Stimulated activated naive CD8-positive, alpha-beta T cell treated with anti-CD3 and anti-CD28 coated beads, Interleukin-15, amount 100 ng/mL, for 72 hours (primary cell): ENCODE results near the gene DGUOK.
A peak's percentile ranks its signal among the peaks of the same experiment; 100 is the strongest.
"Not testable (repeated sequence)": the region's sequence is repeated elsewhere in the genome, so short reads cannot be mapped to it uniquely, and the experiment has no call there.

ENCODE experiments used
- ATAC-seq: fragments of 150-1000 bp; cut with Tn5 transposase; 2 replicates; pipeline ENCODE4 v1.10.0; 2021; ENCODE audit warnings: mild to moderate bottlenecking, moderate library complexity
- DNase-seq, 2 donors: peaks; one replicate each; pipeline ENCODE4 v3.0.0; 2021 to 2022
- H3K27ac Mint-ChIP-seq, 2 donors: one replicate each; pipeline ENCODE4 v1.8.0; 2022; ENCODE audit warnings: mild to moderate bottlenecking in 2 of 2, mixed read lengths in 2 of 2, moderate library complexity in 2 of 2
- H3K27me3 Mint-ChIP-seq: one replicate; pipeline ENCODE4 v1.8.0; 2022; ENCODE audit warnings: mixed read lengths
- H3K4me1 Mint-ChIP-seq: one replicate; pipeline ENCODE4 v1.8.0; 2022; ENCODE audit warnings: mild to moderate bottlenecking, mixed read lengths
- H3K4me3 Mint-ChIP-seq, 2 donors: one replicate each; pipeline ENCODE4 v1.8.0; 2022; ENCODE audit warnings: mild to moderate bottlenecking in 2 of 2, mixed read lengths in 2 of 2, moderate library complexity in 1 of 2
- H3K9me3 Mint-ChIP-seq, 2 donors: one replicate each; pipeline ENCODE4 v1.8.0; 2022; ENCODE audit warnings: mixed read lengths in 2 of 2

The DGUOK gene

GRCh38 chr2:73925853-73926492 is 707 bp upstream of the DGUOK start:
- H3K4me1 Mint-ChIP-seq: peaks cover 66% of the 10 kb centered on the region
- ATAC-seq: no peak
- H3K9me3 Mint-ChIP-seq: no peaks in the 10 kb centered on the region
- H3K4me3 Mint-ChIP-seq: peak overlapping the region; percentile 34 to 70
- no peak for DNase-seq
- H3K27ac Mint-ChIP-seq: peak overlapping the region; percentile 7 to 32
- H3K27me3 Mint-ChIP-seq: no peaks in the 10 kb centered on the region

- H3K4me3 Mint-ChIP-seq: peak overlapping the region; percentile 70 to 88
- no peak for DNase-seq
- ATAC-seq: no peak
- H3K9me3 Mint-ChIP-seq: no peaks in the 10 kb centered on the region
- H3K27ac Mint-ChIP-seq: peak overlapping the region; percentile 95 to 97
- H3K4me1 Mint-ChIP-seq: peaks cover 66% of the 10 kb centered on the region
- no peaks in the 10 kb centered on the region for H3K27me3 Mint-ChIP-seq
Observed at GRCh38 chr2:73927344-73927743, 664 bp downstream of the DGUOK start.

DNA sequence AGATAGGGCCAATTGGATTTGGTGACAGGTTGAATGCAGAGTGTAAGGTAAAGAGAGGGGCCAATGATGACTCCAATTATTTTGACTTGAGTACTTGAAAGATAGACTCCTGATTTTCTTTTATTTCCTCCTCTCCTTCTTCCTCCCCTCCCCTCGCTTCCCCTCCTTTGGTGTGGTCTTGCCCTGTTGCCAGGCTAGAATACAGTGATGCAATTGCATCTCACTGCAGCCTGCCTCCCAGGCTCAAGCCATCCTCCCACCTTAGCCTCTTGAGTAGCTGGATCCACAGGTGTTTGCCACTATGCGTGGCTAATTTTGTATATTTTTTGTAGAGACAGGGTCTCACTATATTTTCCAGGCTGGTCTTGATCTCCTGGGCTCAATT is 2.3 kb downstream of the DGUOK start:
- no peaks in the 10 kb centered on the region for H3K27me3 Mint-ChIP-seq
- H3K9me3 Mint-ChIP-seq: no peaks in the 10 kb centered on the region

DNA sequence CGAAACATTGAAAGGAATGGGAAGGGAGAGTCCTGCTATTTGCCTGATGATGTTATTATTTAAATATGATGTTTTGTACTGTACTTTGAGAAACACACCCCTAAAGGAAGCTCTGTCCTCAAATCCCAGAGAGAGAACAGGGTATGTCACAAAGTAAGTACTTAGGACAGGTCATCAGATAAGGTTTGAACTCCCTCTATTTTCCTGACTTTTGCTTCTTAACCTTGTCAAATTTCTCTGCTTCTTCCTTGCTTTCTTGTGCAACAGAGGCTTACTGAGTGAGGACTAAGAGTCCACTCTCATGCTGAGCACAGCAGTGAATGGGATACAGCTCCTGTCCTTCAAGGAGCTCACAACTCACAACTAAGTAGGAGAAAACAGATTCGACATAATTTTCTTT is 3.7 kb downstream of the DGUOK start:
- H3K4me1 Mint-ChIP-seq: peaks cover 63% of the 10 kb centered on the region
- no peaks in the 10 kb centered on the region for H3K27me3 Mint-ChIP-seq
- H3K27ac Mint-ChIP-seq: no peak overlapping the region
- H3K4me3 Mint-ChIP-seq: no peak overlapping the region
- no peaks in the 10 kb centered on the region for H3K9me3 Mint-ChIP-seq
- DNase-seq (no peak), ATAC-seq (no peak)

More for the DNA sequence above, 2.3 kb downstream of the DGUOK start:
- no peak overlapping the region for H3K27ac Mint-ChIP-seq
- peaks cover 63% of the 10 kb centered on the region for H3K4me1 Mint-ChIP-seq
- H3K4me3 Mint-ChIP-seq: peak overlapping the region; percentile 69 to 85
- ATAC-seq (no peak), DNase-seq (no peak)

GRCh38 chr2:73931531-73932500 is 5.1 kb downstream of the DGUOK start:
- peak; percentile 98 for ATAC-seq

GRCh38 chr2:73933194-73933593 is 6.5 kb downstream of the DGUOK start:
- Mint-ChIP-seq H3K27me3 (no peaks in the 10 kb centered on the region), H3K27ac (no peak overlapping the region), H3K4me1 (peaks cover 75% of the 10 kb centered on the region), H3K4me3 (no peak overlapping the region), H3K9me3 (no peaks in the 10 kb centered on the region)
- ATAC-seq: no peak
- DNase-seq: no peak

More at GRCh38 chr2:73931531-73932500, 5.1 kb downstream of the DGUOK start:
- Mint-ChIP-seq H3K27me3 (no peaks in the 10 kb centered on the region), H3K9me3 (no peaks in the 10 kb centered on the region), H3K4me1 (peaks cover 68% of the 10 kb centered on the region), H3K27ac (peak overlapping the region; percentile 0 to 1), H3K4me3 (peak overlapping the region; percentile 46 to 58)
- peak in 1 of 2 donors; percentile 49 for DNase-seq

DNA sequence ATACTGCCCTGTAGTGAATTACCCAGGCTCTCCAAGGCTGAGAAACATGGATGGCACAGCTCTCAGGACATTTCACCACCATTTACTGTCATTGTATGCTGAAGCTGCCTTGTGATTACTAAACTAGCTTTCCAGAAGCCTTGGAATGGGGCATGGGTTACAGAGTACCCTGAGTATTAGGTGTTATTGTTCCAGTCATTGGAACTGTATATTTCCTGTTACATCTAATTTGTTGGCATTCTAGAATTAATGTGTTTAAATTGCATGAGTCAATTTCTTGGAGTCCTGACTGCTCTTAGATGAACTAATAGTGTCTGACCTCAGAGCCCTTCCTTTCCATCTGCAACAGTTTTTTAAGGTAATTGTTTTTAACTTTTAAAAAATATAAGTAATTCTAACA is 9.0 kb downstream of the DGUOK start:
- Mint-ChIP-seq H3K9me3 (no peaks in the 10 kb centered on the region), H3K4me3 (no peak overlapping the region), H3K27ac (no peak overlapping the region), H3K27me3 (no peaks in the 10 kb centered on the region), H3K4me1 (peaks cover 78% of the 10 kb centered on the region)
- no peak for ATAC-seq
- DNase-seq: no peak

DNA sequence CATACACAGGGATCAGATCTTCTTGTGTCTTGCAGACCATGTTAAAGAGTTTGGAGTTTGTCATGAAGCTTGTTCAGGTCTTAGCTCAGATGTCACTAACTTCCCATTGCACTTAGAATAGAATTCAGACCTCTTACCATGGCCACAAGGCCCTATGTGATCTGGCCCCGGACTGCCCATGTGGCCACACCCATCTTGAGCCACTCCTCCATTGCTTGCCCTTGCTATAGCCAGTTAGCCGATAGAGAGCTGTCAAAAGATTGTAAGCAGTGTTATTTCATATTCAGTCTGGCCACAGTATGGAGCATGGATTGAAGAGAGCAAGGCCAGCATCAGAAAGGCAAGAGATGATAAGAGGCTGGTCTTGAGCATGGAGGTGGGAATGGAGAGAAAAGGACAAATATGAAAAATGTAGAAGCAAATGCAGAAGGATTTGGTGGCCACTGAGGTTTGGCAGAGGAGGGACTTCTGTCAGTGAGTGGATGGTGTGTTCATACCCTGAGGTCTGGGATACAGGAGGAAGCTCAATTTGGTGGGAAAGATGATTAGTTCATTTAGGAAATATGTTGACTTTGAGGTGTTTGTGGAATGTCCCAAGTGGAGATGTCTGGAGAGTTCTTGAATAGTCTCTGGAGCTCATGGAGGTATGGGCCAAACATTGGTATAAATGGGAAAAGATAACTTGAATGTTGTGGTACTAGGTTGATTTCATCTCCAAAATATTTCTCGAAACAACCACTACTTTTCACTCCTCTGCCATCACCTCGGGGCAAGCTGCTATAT is 10.6 kb downstream of the DGUOK start:
- Mint-ChIP-seq H3K4me3 (no peak overlapping the region), H3K4me1 (peaks cover 78% of the 10 kb centered on the region), H3K27ac (peak overlapping the region in 1 of 2 donors; percentile 14), H3K9me3 (no peaks in the 10 kb centered on the region), H3K27me3 (no peaks in the 10 kb centered on the region)
- no peak for DNase-seq
- no peak for ATAC-seq

DNA sequence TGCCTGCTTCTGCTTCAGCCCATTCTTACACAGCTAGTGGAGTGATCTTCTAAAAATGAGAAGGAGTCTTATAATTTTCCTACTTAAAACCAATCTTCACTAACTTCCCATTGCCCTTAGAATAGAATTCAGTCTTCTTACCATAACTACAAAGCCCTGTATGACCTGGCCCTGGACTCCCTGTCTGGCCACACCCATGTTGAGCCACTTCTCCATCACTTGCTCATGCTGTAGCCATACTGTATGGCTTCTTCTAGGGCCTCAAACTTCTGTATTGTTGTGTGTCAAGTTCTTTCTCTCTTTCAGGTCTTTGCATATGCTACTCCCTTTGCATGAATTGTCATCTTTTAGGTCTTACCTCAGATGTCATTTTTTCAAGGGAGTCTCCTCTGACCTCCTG is 11.2 kb downstream of the DGUOK start:
- Mint-ChIP-seq H3K27me3 (no peaks in the 10 kb centered on the region), H3K4me3 (no peak overlapping the region), H3K27ac (peak overlapping the region in 1 of 2 donors; percentile 6), H3K4me1 (peaks cover 78% of the 10 kb centered on the region), H3K9me3 (no peaks in the 10 kb centered on the region)
- ATAC-seq: no peak
- DNase-seq: no peak

DNA sequence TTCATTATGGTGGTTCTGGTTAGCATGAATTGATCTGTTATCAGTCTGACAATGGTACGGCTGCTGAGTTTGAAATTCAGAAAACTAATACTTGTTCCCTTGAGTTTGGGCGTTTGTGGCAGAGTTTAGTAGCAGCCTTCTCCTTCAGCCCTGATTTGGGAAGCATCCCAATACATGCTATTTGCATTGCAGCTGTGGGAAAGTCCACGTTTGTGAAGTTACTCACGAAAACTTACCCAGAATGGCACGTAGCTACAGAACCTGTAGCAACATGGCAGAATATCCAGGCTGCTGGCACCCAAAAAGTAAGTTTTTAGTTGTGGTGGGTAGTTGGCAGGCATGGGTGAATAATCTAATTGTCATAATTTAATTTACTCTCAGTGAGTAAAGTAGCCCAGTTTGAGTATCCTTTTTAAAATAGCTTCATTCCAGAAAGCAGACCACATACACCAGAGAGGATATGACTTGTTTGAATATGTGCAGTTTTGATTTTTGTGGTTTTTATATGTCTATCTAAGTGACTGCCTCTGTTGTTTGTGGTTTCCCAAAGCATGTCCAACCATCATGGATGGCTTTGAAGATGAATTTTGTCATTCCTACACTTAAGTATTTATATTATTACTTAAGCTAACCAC is 12.2 kb downstream of the DGUOK start:
- Mint-ChIP-seq H3K27ac (peak overlapping the region in 1 of 2 donors; percentile 40), H3K9me3 (no peaks in the 10 kb centered on the region), H3K27me3 (no peaks in the 10 kb centered on the region), H3K4me1 (peaks cover 80% of the 10 kb centered on the region), H3K4me3 (peak overlapping the region in 1 of 2 donors; percentile 10)
- DNase-seq (no peak), ATAC-seq (peak; percentile 96)

DNA sequence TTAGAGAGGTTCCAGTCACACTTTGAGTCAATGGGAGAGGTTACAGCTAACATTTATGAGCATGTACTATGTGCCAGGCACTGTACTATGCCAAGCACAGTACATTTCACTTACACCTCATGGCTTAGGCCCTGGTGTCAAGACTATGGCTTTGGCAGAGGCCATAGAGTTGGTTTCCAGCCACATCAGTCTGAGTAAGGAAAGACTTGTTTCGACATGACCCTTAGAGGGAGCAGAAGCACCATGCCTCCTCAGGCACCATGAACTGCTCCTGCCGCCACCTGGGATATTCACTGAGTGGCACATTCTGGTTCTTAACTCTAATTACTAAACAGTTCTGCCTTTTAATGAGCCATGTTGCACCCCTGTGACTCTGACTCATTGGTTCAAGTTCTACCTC is 12.7 kb downstream of the DGUOK start:
- Mint-ChIP-seq H3K27ac (no peak overlapping the region), H3K4me1 (peaks cover 86% of the 10 kb centered on the region), H3K4me3 (peak overlapping the region in 1 of 2 donors; percentile 0), H3K9me3 (no peaks in the 10 kb centered on the region), H3K27me3 (no peaks in the 10 kb centered on the region)
- peak; percentile 78 for ATAC-seq
- DNase-seq: peak in 1 of 2 donors; percentile 32

DNA sequence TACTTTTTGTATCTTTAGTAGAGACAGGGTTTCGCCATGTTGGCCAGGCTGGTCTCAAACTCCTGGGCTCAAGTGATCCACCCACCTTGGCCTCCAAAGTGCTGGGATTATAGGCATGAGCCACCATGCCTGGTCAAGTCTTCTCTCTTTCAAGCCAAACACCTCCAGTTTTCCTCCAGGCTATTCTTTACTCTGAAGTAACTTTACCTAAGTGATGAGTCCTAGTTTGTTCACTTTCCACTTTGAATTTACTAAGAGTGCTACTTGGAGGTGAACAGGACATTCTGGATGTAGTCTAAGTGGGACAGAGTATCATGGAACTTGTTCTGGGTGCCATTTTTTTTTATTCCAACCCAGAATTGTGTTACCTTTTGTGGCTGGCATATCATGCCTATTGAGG is 13.4 kb downstream of the DGUOK start:
- H3K27ac Mint-ChIP-seq: not testable (repeated sequence)

DNA sequence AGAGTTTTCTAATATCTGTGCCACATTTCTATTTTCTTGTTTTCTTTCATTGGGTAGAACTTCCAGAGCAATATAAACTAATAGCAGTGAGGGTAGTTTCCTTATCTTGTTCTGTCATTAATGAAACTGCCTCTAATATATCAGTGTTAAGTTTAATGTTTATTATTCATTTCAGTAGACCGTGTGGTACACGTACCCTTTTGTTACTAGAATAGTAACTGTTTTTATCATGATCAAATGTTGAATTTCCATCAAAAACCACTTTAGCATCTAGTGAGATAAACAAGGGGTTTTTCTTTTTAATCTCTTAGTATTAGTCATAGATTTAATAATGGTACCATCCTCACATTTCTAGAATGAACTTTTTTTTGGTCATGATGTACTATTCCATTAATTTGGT is 16.0 kb downstream of the DGUOK start:
- no peak for DNase-seq
- no peak for ATAC-seq
- Mint-ChIP-seq H3K9me3 (no peaks in the 10 kb centered on the region), H3K27me3 (no peaks in the 10 kb centered on the region), H3K27ac (peak overlapping the region in 1 of 2 donors; percentile 34), H3K4me3 (peak overlapping the region in 1 of 2 donors; percentile 49), H3K4me1 (peaks cover 97% of the 10 kb centered on the region)

More for the DNA sequence above, 13.4 kb downstream of the DGUOK start:
- H3K9me3 Mint-ChIP-seq, ATAC-seq, H3K27me3 Mint-ChIP-seq, DNase-seq, H3K4me3 Mint-ChIP-seq: not testable (repeated sequence)
- H3K4me1 Mint-ChIP-seq: peaks cover 93% of the 10 kb centered on the region

DNA sequence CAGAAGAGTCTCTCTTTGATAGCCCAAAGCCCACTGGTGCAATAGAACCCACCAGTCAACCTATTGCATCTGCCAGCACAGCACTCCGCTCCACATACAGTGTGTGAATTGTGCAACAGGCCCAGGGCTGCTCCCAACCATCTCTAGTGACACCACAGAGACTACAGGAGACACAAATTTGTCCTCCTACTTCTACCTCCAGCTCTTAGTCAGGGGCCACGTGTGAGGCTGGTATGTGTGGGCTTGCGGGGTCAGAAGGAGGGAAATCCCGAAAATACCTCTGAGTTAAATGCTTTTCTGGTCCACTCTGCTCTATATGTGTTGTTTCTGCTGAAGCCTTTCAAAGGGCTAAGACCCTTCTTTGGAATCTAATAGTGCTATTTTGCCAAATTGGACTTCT is 18.0 kb downstream of the DGUOK start:
- ATAC-seq (peak; percentile 97), DNase-seq (peak; percentile 29 to 42)
- no peaks in the 10 kb centered on the region for H3K27me3 Mint-ChIP-seq
- no peaks in the 10 kb centered on the region for H3K9me3 Mint-ChIP-seq
- peak overlapping the region; percentile 9 to 61 for H3K4me3 Mint-ChIP-seq
- H3K4me1 Mint-ChIP-seq: peaks cover 93% of the 10 kb centered on the region
- peak overlapping the region; percentile 3 to 35 for H3K27ac Mint-ChIP-seq

DNA sequence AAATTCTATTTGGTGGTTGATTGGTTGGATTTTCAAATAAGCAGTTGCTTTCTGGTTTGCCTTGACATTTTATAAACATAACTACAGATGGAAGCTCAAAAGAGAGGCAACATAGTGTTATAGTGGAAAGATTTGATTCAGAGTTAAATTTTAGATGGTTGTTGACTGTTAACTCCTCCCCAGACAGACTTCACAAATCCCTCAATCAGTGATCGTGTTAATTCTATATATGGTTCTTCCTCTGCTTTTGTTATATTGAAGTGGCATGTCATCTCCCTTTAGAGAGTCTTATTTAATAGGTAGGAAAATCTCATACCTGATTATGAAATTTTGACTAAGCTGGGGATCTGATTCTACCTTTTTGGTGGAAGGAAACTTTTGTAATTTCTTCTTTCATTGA is 19.5 kb downstream of the DGUOK start:
- Mint-ChIP-seq H3K4me1 (peaks cover 93% of the 10 kb centered on the region), H3K9me3 (no peaks in the 10 kb centered on the region), H3K27ac (no peak overlapping the region), H3K4me3 (no peak overlapping the region), H3K27me3 (no peaks in the 10 kb centered on the region)
- DNase-seq (no peak), ATAC-seq (no peak)
